ENCODE results near the gene HPGDS.
"Not testable (repeated sequence)": the region's sequence is repeated elsewhere in the genome, so short reads cannot be mapped to it uniquely, and the experiment has no call there.

Gene HPGDS

GRCh38 chr4:94306713-94307112, 35.9 kb downstream of the HPGDS start:
- no peak for DNase-seq

- no peak for DNase-seq
Measured at GRCh38 chr4:94305466-94306225, 37.0 kb downstream of the HPGDS start.

- DNase-seq, result no peak
Measured at GRCh38 chr4:94304365-94304971, 38.2 kb downstream of the HPGDS start.

GRCh38 chr4:94302191-94302590, 40.4 kb downstream of the HPGDS start:
- DNase-seq, result no peak

GRCh38 chr4:94298725-94299252, 43.8 kb downstream of the HPGDS start:
- DNase-seq, result no peak

GRCh38 chr4:94295473-94295872, 47.2 kb downstream of the HPGDS start:
- DNase-seq, result not testable (repeated sequence)

- not testable (repeated sequence) for DNase-seq
Measured at GRCh38 chr4:94293981-94294380, 48.7 kb downstream of the HPGDS start.

- DNase-seq, result no peak
Measured at GRCh38 chr4:94290245-94290644, 52.4 kb downstream of the HPGDS start.

- no peak for DNase-seq
Measured at GRCh38 chr4:94285666-94286065, 57.0 kb downstream of the HPGDS start.

GRCh38 chr4:94284889-94285288, 57.7 kb downstream of the HPGDS start:
- no peak for DNase-seq

- no peak for DNase-seq
Measured at GRCh38 chr4:94278781-94279180, 63.9 kb downstream of the HPGDS start.

GRCh38 chr4:94277534-94277933, 65.1 kb downstream of the HPGDS start:
- DNase-seq, result no peak

- no peak for DNase-seq
Measured at GRCh38 chr4:94276204-94276603, 66.4 kb downstream of the HPGDS start.

GRCh38 chr4:94274912-94275311, 67.7 kb downstream of the HPGDS start:
- no peak for DNase-seq

- no peak for DNase-seq
Measured at GRCh38 chr4:94271248-94271647, 71.4 kb downstream of the HPGDS start.

GRCh38 chr4:94267037-94267436, 75.6 kb downstream of the HPGDS start:
- DNase-seq, result no peak

GRCh38 chr4:94262163-94263016, 80.2 kb downstream of the HPGDS start:
- DNase-seq, result no peak

- DNase-seq, result no peak
Measured at GRCh38 chr4:94256828-94257227, 85.8 kb downstream of the HPGDS start.

GRCh38 chr4:94256144-94256783, 86.4 kb downstream of the HPGDS start:
- no peak for DNase-seq

GRCh38 chr4:94253036-94253435, 89.6 kb downstream of the HPGDS start:
- no peak for DNase-seq

- no peak for DNase-seq
Measured at GRCh38 chr4:94251094-94251493, 91.5 kb downstream of the HPGDS start.
